Progenitor cell of endocrine pancreas (in vitro differentiated cells): ENCODE data around the gene SSTR4. TPM values are rescaled to one million over a fixed set of nuclear protein-coding genes. Genes with fewer than 3 reads are reported as not detected.
A peak's percentile ranks its signal among the peaks of the same experiment; 100 is the strongest.
"Not testable (repeated sequence)": the region's sequence is repeated elsewhere in the genome, so short reads cannot be mapped to it uniquely, and the experiment has no call there.

Experiments
- DNase-seq: peaks from one replicate; pipeline ENCODE4 v3.0.0; 2021; ENCODE audit warnings: low spot score; ENCODE audit not compliant: unreplicated experiment
- H3K27ac Mint-ChIP-seq: 2 replicates; pipeline ENCODE4 v1.8.0; 2021; ENCODE audit warnings: mild to moderate bottlenecking, moderate library complexity, mixed read lengths
- H3K27me3 Mint-ChIP-seq: 2 replicates; pipeline ENCODE4 v1.8.0; 2021; ENCODE audit warnings: mixed read lengths
- H3K36me3 Mint-ChIP-seq: 2 replicates; pipeline ENCODE4 v1.8.0; 2022; ENCODE audit warnings: mixed read lengths; ENCODE audit not compliant: insufficient read depth
- H3K4me1 Mint-ChIP-seq: 2 replicates; pipeline ENCODE4 v1.8.0; 2021; ENCODE audit warnings: low read depth, mixed read lengths
- H3K4me3 Mint-ChIP-seq: 2 replicates; pipeline ENCODE4 v1.8.0; 2021; ENCODE audit warnings: low read depth, mild to moderate bottlenecking, moderate library complexity, mixed read lengths
- H3K9me3 Mint-ChIP-seq: 2 replicates; pipeline ENCODE4 v1.8.0; 2021; ENCODE audit warnings: low read depth, mixed read lengths
- long read RNA-seq: library from polyadenylated mRNA; unstranded; transcript quantifications from one replicate; pipeline ENCODE4 v2.0.0, GENCODE V29; 2020
- total RNA-seq: library from RNA; stranded (reverse); gene quantifications from 2 replicates; pipeline ENCODE4 v1.2.1, GENCODE V29; 2021
- TF ChIP-seq, protein P1 (sequence below): fragments of 200-600 bp; sonication (generic); IDR thresholded peaks from one replicate; pipeline ENCODE4 v1.5.0; 2021; ENCODE audit warnings: antibody characterized with exemption, mild to moderate bottlenecking; ENCODE audit not compliant: unreplicated experiment

Gene SSTR4, protein sequence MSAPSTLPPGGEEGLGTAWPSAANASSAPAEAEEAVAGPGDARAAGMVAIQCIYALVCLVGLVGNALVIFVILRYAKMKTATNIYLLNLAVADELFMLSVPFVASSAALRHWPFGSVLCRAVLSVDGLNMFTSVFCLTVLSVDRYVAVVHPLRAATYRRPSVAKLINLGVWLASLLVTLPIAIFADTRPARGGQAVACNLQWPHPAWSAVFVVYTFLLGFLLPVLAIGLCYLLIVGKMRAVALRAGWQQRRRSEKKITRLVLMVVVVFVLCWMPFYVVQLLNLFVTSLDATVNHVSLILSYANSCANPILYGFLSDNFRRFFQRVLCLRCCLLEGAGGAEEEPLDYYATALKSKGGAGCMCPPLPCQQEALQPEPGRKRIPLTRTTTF
- total RNA-seq = not detected in 2 replicates
- long read RNA-seq = 0 reads

DNA sequence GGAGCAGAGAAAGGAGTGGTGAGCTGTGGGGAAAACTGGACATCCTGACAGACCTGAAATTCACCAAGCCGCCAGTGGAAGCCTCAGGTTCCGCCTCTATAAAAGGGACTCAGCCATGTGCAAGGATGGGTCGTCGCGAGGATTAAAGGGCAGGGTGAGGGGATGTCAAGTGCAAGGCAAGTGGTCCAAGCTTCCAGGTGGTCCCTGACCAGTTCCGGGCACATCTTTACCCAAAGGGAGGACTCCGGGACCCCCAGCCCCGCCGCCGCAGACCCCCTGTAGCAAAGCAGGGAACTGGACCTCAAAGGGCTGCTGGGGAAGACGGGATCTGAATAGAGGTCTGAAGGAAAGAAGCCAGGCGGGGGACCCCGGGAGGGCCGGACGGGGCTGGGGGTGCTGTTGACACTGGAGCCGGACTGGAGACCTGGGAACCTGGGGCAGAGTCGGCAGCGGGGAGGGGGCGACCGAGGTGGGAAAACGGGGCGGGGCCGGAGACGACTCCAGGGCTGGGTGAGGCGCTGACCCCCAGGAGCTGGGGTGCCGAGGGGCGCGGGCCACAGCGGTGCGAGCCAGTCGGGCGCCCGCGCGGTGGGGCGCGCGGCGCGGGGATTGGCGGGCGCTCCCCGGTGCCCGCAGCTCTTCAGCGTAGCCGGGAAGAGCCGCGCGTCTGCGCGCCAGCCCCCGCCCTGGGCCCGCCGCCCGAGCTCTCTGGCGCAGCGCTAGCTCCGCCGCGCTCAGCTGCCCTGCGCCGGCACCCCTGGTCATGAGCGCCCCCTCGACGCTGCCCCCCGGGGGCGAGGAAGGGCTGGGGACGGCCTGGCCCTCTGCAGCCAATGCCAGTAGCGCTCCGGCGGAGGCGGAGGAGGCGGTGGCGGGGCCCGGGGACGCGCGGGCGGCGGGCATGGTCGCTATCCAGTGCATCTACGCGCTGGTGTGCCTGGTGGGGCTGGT, at the start of gene SSTR4:
TSS of gene SSTR4 (plus strand) at position 592 of the 951 bp plus-strand sequence. CDS start at position 764, 172 bp downstream.
- TF ChIP-seq, protein P1, sequence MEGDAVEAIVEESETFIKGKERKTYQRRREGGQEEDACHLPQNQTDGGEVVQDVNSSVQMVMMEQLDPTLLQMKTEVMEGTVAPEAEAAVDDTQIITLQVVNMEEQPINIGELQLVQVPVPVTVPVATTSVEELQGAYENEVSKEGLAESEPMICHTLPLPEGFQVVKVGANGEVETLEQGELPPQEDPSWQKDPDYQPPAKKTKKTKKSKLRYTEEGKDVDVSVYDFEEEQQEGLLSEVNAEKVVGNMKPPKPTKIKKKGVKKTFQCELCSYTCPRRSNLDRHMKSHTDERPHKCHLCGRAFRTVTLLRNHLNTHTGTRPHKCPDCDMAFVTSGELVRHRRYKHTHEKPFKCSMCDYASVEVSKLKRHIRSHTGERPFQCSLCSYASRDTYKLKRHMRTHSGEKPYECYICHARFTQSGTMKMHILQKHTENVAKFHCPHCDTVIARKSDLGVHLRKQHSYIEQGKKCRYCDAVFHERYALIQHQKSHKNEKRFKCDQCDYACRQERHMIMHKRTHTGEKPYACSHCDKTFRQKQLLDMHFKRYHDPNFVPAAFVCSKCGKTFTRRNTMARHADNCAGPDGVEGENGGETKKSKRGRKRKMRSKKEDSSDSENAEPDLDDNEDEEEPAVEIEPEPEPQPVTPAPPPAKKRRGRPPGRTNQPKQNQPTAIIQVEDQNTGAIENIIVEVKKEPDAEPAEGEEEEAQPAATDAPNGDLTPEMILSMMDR = no peak
- Mint-ChIP-seq H3K27ac (no peak within 1 kb of the TSS), H3K27me3 (peaks cover 80% of the 10 kb centered on the region), H3K36me3 (no peaks in the 10 kb centered on the region), H3K4me1 (no peaks in the 10 kb centered on the region), H3K9me3 (no peaks in the 10 kb centered on the region), H3K4me3 (peak within 1 kb of the TSS; percentile 11)
- DNase-seq = no peak

DNA sequence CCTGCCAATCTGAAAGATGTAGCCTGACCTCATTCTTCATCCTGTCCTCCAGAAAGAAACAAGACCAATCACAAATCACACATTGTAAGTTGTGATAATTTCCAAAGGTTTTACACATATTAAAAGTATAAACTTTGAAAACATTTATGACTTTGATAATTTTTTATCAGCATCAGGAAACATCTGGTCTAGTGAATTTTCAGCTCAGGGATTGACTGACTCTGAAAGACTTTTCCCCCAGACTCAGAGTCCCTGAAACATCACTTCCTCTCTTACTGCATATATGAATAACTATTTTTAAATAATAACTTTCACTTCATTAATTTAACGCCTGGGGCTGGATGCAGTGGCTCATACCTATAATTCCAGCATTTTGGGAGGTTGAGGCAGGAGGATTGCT, 48.5 kb upstream of the SSTR4 start:
- H3K36me3 Mint-ChIP-seq = no peaks in the 10 kb centered on the region
- H3K4me3 Mint-ChIP-seq = no peak overlapping the region
- peaks cover 4% of the 10 kb centered on the region for H3K9me3 Mint-ChIP-seq
- H3K4me1 Mint-ChIP-seq = no peaks in the 10 kb centered on the region
- no peak for DNase-seq
- H3K27ac Mint-ChIP-seq = no peak overlapping the region
- H3K27me3 Mint-ChIP-seq = peaks cover 5% of the 10 kb centered on the region
- TF ChIP-seq, protein P1 = no peak

DNA sequence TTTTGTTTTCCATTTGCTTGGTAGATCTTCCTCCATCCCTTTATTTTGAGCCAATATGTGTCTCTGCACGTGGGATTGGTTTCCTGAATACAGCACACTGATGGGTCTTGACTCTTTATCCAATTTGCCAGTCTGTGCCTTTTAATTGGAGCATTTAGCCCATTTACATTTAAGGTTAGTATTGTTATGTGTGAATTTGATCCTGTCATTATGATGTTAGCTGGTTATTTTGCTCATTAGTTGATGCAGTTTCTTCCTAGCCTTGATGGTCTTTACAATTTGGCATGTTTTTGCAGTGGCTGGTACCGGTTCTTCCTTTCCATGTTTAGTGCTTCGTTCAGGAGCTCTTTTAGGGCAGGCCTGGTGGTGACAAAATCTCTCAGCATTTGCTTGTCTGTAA, 43.7 kb upstream of the SSTR4 start:
- H3K9me3 Mint-ChIP-seq = peaks cover 12% of the 10 kb centered on the region
- H3K4me3 Mint-ChIP-seq, H3K4me1 Mint-ChIP-seq, H3K27ac Mint-ChIP-seq, H3K27me3 Mint-ChIP-seq, DNase-seq, H3K36me3 Mint-ChIP-seq: not testable (repeated sequence)

DNA sequence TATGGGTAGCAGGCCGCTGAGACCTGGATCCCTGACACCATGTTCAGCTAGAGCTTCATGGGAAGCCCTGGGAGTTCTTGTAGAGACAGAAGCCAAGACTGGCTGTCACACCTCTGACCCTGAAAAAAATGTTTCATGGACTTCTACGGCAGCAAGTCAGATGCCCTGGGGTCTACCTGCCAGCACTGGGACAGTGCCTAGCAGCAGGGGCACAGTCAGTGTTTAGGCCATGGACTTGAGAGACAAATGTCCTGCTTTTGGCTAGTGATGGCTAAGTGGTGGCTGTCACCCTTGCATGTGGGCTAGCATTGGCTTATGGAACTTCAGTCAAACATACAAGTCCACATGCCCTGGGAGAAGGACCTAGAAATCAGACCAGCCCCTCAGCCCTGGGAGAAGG, 41.3 kb upstream of the SSTR4 start:
- no peak overlapping the region for H3K27ac Mint-ChIP-seq
- no peaks in the 10 kb centered on the region for H3K4me1 Mint-ChIP-seq
- H3K9me3 Mint-ChIP-seq = peaks cover 12% of the 10 kb centered on the region
- TF ChIP-seq, protein P1 = no peak
- no peaks in the 10 kb centered on the region for H3K27me3 Mint-ChIP-seq
- DNase-seq = no peak
- no peak overlapping the region for H3K4me3 Mint-ChIP-seq
- no peaks in the 10 kb centered on the region for H3K36me3 Mint-ChIP-seq

DNA sequence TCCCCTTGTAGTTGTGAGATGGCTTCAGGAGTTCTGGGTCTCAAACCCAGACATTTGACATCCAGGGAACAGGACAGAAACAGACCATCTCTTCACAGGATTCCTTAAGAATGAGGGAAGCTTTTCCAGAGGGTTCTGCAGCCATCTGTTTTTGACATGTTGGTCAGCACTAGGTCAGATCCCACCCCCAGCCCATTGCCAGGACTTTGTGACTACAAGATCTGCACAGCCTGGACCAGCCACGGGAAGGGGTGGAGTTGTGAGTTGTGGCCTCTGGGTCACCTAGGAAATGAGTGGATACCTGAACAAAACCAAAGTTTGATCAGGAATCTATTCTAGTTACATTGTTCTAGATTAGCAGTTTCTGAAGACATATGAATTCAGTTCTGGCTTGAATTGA, 39.2 kb upstream of the SSTR4 start:
- Mint-ChIP-seq H3K36me3 (no peaks in the 10 kb centered on the region), H3K4me1 (no peaks in the 10 kb centered on the region), H3K9me3 (peaks cover 8% of the 10 kb centered on the region), H3K4me3 (no peak overlapping the region), H3K27ac (no peak overlapping the region), H3K27me3 (no peaks in the 10 kb centered on the region)
- DNase-seq = no peak
- TF ChIP-seq, protein P1 = no peak
